B cell (primary cell): Measurements from ENCODE around the gene WDFY4. TPM values are rescaled to one million over a fixed set of nuclear protein-coding genes. Genes with fewer than 3 reads are reported as not detected.

Experiments
- ATAC-seq: fragments of 200-7000 bp; cut with Tn5 transposase; one replicate; pipeline ENCODE4 v1.10.0; 2021; ENCODE audit warnings: low read depth, mild to moderate bottlenecking, moderate number of reproducible peaks, moderate library complexity
- CTCF ChIA-PET: fragments of 350-600 bp; sonication (Branson Sonifier 250); formaldehyde crosslinking; loops from one replicate; lab custom pipeline; 2021; ENCODE audit warnings: antibody characterized with exemption, inconsistent platforms; lab: Charles Lee
- POLR2A ChIA-PET: fragments of 350-600 bp; sonication (Branson Sonifier 250); formaldehyde crosslinking; loops from one replicate; lab custom pipeline; 2021; ENCODE audit warnings: antibody characterized with exemption; lab: Charles Lee
- DNase-seq: peaks from one replicate; pipeline ENCODE4 v3.0.0; 2013
- H2AFZ ChIP-seq: 2 replicates; pipeline ENCODE4 v1.6.1; 2012; ENCODE audit warnings: mild to moderate bottlenecking, low read depth, low read length; ENCODE audit not compliant: insufficient read depth, poor library complexity, severe bottlenecking
- H3K27ac ChIP-seq, 2 donors: 1 replicate in 1 of 2; 2 replicates in 1 of 2; pipeline ENCODE4 v1.5.1; 2012 to 2013; ENCODE audit warnings: low read length in 2 of 2, mild to moderate bottlenecking in 2 of 2, moderate library complexity in 1 of 2
- H3K27me3 ChIP-seq, 4 experiments: fragments of 200-600 bp in 1 of 4; sonication (generic) in 1 of 4; replicated peaks in 1 of 4; 1 replicate in 2 of 4; 2 replicates in 2 of 4; pipeline versions ENCODE4 v1.6.1 to v1.7.0; 2013 to 2016; ENCODE audit warnings: low read length in 3 of 4, mild to moderate bottlenecking in 2 of 4, mixed read lengths in 1 of 4, moderate library complexity in 1 of 4; ENCODE audit not compliant: insufficient read depth in 4 of 4, control insufficient read depth in 3 of 4; ENCODE audit errors: control extremely low read depth in 1 of 4
- H3K36me3 ChIP-seq, 2 experiments: replicated peaks in 1 of 2; 1 replicate in 1 of 2; 2 replicates in 1 of 2; pipeline versions ENCODE4 v1.6.1 to v1.7.1; 2013; ENCODE audit warnings: low read length in 1 of 2; ENCODE audit not compliant: insufficient read depth in 2 of 2, control insufficient read depth in 1 of 2; ENCODE audit errors: control extremely low read depth in 1 of 2, extremely low read depth in 1 of 2
- H3K4me1 ChIP-seq, 2 donors: fragments of 200-600 bp in 1 of 2; sonication (generic) in 1 of 2; 1 replicate in 1 of 2; 2 replicates in 1 of 2; pipeline versions ENCODE4 v1.5.1 to v1.6.1; 2013 to 2017; ENCODE audit warnings: low read length in 2 of 2; ENCODE audit not compliant: control insufficient read depth in 2 of 2, insufficient read depth in 2 of 2
- H3K4me2 ChIP-seq: replicated peaks from 2 replicates; pipeline ENCODE3; 2012; ENCODE audit warnings: mild to moderate bottlenecking, low read depth, low read length; ENCODE audit not compliant: poor library complexity, severe bottlenecking
- H3K4me3 ChIP-seq, 5 experiments: fragments of 200-600 bp in 1 of 5; sonication (generic) in 1 of 5; 1 replicate in 3 of 5; 2 replicates in 2 of 5; pipeline versions ENCODE4 v1.5.1 to v1.7.0; 2011 to 2016; ENCODE audit warnings: low read length in 4 of 5, mild to moderate bottlenecking in 4 of 5, low read depth in 2 of 5, control low read depth in 1 of 5, moderate library complexity in 1 of 5; ENCODE audit not compliant: insufficient read depth in 1 of 5; ENCODE audit errors: control extremely low read depth in 1 of 5, extremely low read depth in 1 of 5
- H3K79me2 ChIP-seq: fragments of 200-600 bp; sonication (generic); one replicate; pipeline ENCODE4 v1.6.0; 2016; ENCODE audit warnings: low read length; ENCODE audit not compliant: control insufficient read depth, insufficient read depth
- H3K9ac ChIP-seq: fragments of 200-600 bp; sonication (generic); 2 replicates; pipeline ENCODE4 v1.6.1; 2017; ENCODE audit warnings: mild to moderate bottlenecking, low read length, moderate library complexity
- H3K9me3 ChIP-seq, 3 donors: one replicate each; pipeline versions ENCODE4 v1.6.1 to v1.7.1; 2013; ENCODE audit warnings: low read length in 2 of 3; ENCODE audit not compliant: control insufficient read depth in 2 of 3, insufficient read depth in 1 of 3; ENCODE audit errors: control extremely low read depth in 1 of 3
- H4K20me1 ChIP-seq: 2 replicates; pipeline ENCODE4 v1.6.0; 2012; ENCODE audit warnings: mild to moderate bottlenecking, low read length; ENCODE audit not compliant: insufficient read depth, control insufficient read depth, poor library complexity, severe bottlenecking
- H3K27ac Mint-ChIP-seq: one replicate; pipeline ENCODE4 v1.8.0; 2021; ENCODE audit warnings: mixed read lengths
- H3K27me3 Mint-ChIP-seq: one replicate; pipeline ENCODE4 v1.8.0; 2021; ENCODE audit warnings: mixed read lengths
- H3K4me1 Mint-ChIP-seq: one replicate; pipeline ENCODE4 v1.8.0; 2021; ENCODE audit warnings: mixed read lengths
- H3K4me3 Mint-ChIP-seq: one replicate; pipeline ENCODE4 v1.8.0; 2021; ENCODE audit warnings: mixed read lengths
- H3K9me3 Mint-ChIP-seq: one replicate; pipeline ENCODE4 v1.8.0; 2022; ENCODE audit warnings: mixed read lengths; ENCODE audit not compliant: insufficient read depth
- CTCF ChIP-seq: fragments of 200-600 bp; IDR thresholded peaks from one replicate; pipeline ENCODE4 v1.8.0; 2022; ENCODE audit warnings: antibody characterized with exemption, mild to moderate bottlenecking
- EZH2 ChIP-seq: IDR thresholded peaks from 2 replicates; pipeline ENCODE4 v1.6.1; 2012; ENCODE audit warnings: borderline replicate concordance, low read depth, mild to moderate bottlenecking, moderate library complexity, low read length; ENCODE audit not compliant: insufficient read depth, poor library complexity, severe bottlenecking
- WGBS: methylation state at CpG from one replicate; pipeline ENCODE4 v1.1.5; 2013; ENCODE audit warnings: missing lambda C conversion rate; ENCODE audit not compliant: insufficient coverage; 5-methylcytosine and 5-hydroxymethylcytosine counted together
- intact Hi-C: fragments of 100-400 bp; cut with micrococcal nuclease; formaldehyde crosslinking; loops from one replicate; pipeline ENCODE4 v1.10.0; 2022
- polyA plus RNA-seq: library from polyadenylated mRNA; depleted of rRNA; stranded (reverse); fragments of >200 nt; gene quantifications from 2 replicates; pipeline ENCODE4 v1.2.3, GENCODE V29; 2012
- total RNA-seq, 2 donors: library from RNA; stranded (reverse); fragments of 120-200 nt in 1 of 2; gene quantifications; 1 replicate in 1 of 2; 2 replicates in 1 of 2; pipeline versions ENCODE4 v1.2.3 to v1.2.4, GENCODE V29; 2013 to 2022

WDFY4 gene
- total and polyA plus RNA-seq, 2 donors (not counting 1 experiment from before 2014, with no cell fraction given), result 262 to 560 TPM

DNA sequence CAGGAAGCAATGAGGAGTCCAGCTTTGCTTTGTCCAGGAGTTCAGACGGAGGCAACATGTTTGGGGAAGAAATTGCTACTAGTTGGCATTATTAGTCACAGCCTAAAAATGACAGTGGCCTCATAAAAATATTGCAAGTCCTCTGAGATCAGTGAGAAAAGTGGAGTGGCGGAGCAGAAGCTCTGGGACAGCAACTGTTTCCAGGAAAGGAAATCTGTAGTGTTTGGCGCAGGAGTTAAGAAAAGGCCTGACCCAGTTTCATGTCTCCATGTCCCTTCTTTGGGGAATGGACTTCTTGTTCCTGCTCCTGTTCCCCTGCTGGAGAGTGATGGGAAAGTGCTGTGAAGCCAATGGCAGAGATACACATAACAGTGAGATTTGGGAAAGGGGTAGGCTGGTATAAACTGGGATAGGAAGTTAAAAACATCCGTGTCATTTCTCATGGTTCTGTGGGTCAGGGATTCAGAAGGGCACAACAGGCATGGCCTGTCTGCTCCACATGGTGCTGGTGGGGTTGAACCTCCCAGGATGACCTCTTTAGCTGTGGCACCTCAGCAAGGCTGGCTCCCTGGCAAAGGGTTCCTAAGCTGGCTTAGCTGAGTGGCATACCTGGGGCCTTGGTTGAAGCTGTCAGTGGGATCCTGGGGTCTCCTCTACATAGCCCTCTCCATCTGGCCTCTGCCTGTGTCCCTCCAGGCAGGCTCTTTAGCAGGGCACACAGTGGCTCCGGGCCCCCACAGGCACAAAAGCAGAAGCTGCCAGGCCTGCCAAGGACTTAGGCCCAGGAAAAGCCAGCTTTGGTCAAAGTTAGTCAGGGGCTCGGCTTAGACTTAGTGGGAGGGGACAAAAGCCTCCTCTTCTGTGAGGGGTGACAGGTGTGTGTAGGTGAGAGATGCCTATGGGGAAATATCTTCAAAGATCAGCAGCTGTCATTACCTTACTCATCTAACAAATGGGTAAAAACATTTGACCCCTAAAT lies 77.7 kb downstream of the WDFY4 start:
- Histone ChIP-seq H3K79me2 (peaks cover 98% of the 10 kb centered on the region), H3K27me3 (no peaks in the 10 kb centered on the region), H2AFZ (no peak overlapping the region), H3K4me1 (peaks cover 6 to 9% of the 10 kb centered on the region in 2 donors), H4K20me1 (peaks cover 98% of the 10 kb centered on the region), H3K9ac (no peak overlapping the region), H3K9me3 (no peaks in the 10 kb centered on the region), H3K4me3 (no peak overlapping the region), H3K27ac (peak overlapping the region in 1 of 2 donors; percentile 8), H3K36me3 (peaks cover 11 to 90% of the 10 kb centered on the region in 2 experiments), H3K4me2 (no peak overlapping the region)
- Mint-ChIP-seq H3K4me3 (no peak overlapping the region), H3K27me3 (no peaks in the 10 kb centered on the region), H3K27ac (peak overlapping the region; percentile 60), H3K9me3 (no peaks in the 10 kb centered on the region), H3K4me1 (peaks cover 31% of the 10 kb centered on the region)
- DNase-seq (no peak), ATAC-seq (no peak)
- 100% methylated on average over 4 of the region's 6 CpGs for WGBS
- ChIA-PET POLR2A (no interaction called here), CTCF (interaction anchor here (4.6 kb wide), 1 partner anchor 105 kb away, joined by 47 read pairs; no protein-coding TSS in a partner anchor)
- intact Hi-C loops, result no loop called here
- TF ChIP-seq CTCF (no peak), EZH2 (no peak)
